Measurements from ENCODE around the gene SNX5.
A peak's percentile ranks its signal among the peaks of the same experiment; 100 is the strongest.

The SNX5 gene

GRCh38 chr20:17968366-17969277 is at the start of gene SNX5, which contains the start of gene MGME1:
SNX5 (minus strand) TSS chr20:17968794; CDS start chr20:17968425, 369 bp downstream.
MGME1 (plus strand) TSS chr20:17969018; CDS start chr20:17969860, 842 bp downstream.
- DNase-seq, result peak; percentile 98 to 100

GRCh38 chr20:18018100-18018499 is 49.5 kb upstream of the SNX5 start:
- no peak for DNase-seq

- no peak for DNase-seq
These were observed 48.2 kb upstream of the SNX5 start for GRCh38 chr20:18016772-18017171.

DNA sequence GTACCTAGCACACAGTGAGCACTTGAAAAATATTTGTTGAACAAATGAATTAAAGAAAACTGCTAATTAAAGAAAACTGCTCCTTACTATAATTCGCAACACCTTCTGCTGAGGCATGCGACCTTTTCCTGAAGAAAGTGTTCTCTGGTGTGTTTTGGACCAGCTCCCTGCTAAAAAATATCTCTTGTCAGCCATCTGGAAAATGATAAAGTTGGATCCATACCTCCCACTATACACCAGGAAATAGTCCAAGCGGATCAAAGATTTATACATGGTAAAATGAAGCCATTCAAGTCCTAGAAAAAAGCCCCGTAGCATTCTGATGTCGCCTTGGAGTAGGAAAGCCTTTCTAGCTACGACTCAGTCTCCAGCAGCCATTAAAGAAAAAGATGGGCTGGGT is 45.8 kb upstream of the SNX5 start:
- no peak for DNase-seq

- DNase-seq, result no peak
These were observed 44.3 kb upstream of the SNX5 start for GRCh38 chr20:18012901-18013300.

- DNase-seq, result no peak
These were observed 43.5 kb upstream of the SNX5 start for GRCh38 chr20:18011951-18012645.

GRCh38 chr20:18011482-18011881 is 42.9 kb upstream of the SNX5 start:
- DNase-seq, result no peak

- DNase-seq, result no peak
These were observed 40.5 kb upstream of the SNX5 start for GRCh38 chr20:18009116-18009515.

DNA sequence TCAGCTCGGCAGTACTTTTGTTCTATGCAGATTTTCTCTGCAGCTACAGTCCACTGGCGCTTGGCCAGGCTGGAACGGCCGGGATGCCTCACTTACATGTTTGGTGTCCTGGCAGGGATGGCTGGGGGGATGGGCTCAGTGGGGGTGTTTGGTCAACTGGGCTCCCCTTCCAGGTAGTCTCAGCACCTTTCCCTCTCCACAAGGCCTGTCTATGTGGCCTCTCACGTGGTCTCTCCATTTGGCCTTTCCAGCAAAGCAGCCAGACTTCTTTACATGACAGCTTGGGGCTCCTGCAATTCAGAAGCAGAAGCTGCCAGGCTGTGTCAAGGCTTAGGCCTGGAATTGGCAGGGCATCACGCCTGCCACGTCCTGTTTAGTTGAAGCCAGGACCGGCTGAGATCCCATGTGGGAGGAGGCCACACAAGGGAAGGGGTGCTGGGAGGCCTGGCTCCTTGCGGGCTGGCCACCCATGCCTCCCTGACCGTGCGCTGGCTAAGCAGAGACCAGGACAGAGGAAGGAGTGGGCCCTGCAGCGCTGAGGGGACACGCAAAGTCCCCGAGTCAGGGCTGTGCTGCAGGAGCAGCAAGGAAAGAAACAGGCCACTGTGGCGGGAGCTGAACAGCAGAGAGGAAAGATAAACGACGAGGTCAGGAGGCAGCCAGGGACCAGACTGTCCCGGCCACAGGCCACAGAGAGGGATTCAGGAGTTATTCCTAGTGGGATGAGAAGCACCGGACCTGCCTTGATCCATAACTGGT is 39.1 kb upstream of the SNX5 start:
- no peak for DNase-seq

DNA sequence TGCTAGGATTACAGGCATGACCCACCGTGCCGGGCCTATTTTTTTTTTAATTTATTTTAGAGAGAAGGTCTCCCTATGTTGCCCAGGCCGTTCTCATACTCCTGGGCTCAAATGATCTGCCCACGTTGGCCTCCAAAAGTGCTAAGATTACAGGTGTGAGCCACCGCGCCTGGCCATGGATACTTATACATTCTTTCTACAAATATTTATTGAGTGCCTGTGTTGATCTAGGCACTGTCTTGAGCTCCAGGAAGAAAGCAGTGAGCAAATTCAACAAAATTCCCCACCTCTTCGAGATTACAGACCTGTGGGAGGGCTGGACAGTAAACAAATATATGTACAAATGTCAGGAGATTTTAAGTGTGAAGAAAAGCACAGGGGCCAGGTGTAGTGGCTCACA is 38.1 kb upstream of the SNX5 start:
- no peak for DNase-seq

DNA sequence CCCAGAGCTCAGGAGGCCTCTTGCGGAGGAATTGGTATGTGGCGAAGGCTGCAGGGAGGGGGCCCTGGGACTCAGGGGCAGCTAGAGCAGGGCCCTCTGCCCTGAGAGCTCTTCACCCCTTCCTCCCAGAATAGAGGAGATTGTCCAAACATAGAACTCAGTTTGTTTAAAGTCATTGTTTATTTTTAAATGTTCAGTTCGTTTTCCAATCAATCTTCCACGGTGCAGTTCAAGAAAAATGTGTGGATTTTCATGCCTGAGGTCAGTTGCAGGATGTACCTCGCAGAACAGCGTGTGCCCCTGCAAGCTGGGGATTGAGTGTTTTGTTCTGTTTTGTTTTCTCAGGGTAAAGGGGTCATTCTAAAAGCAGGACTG is 37.4 kb upstream of the SNX5 start:
- no peak for DNase-seq

DNA sequence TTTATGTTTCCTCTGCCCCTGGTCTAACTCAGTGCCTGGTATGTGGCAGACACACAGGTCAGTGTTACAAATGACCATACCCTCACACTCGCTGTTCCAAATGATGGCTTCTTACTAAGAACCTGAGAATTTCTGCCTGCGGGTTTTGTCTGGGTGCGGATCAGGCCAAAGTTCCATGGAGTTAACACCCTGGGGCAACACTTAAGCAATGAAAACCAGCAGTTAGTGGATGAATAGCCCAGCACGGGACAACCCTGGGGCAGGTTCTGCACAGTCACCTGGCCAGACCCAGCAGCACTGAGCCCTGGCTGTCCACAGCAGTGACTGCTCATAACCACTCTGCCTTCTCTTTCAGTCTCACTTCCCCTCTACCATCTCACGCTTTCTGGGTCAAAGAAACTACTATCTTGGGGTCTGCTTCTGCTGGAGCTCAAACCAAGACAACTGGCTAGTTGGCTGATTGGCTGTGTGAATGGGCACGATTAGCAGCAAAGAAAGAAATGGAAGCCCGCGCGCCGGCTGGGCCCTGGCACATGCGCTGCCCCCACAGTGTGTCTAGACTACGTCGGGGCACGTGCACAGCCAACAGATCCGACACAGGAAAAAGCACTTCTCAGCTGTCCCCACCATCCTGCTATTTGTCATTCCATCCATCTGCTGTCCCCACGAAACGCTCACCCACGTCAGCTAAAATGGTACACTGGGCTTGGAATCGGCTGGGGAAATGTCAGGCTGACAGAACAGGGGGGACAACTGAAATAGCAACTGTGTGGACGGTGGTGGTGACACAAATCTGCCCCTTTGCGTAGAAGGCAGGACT is 36.8 kb upstream of the SNX5 start:
- DNase-seq, result no peak

- DNase-seq, result no peak
These were observed 35.9 kb upstream of the SNX5 start for GRCh38 chr20:18004384-18005031.

DNA sequence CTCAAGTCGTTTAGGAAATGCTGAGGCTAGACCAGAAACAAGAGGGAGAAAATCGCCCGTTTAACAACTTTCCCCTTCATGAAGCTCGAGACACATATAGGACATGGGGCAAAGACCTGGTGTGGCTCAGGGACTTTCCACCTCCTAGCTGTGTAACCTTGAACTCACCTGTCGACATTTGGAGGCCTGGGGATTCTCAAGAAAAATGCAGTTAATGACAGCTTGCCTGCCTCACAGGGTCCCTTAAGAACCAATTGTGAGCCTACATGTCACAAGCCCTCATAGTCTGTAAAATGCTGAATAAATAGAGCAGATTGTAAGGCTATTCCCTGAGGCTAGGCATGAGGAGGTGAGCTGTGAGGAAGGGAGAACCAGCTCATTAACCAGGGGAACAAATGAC is 35.3 kb upstream of the SNX5 start:
- no peak for DNase-seq

DNA sequence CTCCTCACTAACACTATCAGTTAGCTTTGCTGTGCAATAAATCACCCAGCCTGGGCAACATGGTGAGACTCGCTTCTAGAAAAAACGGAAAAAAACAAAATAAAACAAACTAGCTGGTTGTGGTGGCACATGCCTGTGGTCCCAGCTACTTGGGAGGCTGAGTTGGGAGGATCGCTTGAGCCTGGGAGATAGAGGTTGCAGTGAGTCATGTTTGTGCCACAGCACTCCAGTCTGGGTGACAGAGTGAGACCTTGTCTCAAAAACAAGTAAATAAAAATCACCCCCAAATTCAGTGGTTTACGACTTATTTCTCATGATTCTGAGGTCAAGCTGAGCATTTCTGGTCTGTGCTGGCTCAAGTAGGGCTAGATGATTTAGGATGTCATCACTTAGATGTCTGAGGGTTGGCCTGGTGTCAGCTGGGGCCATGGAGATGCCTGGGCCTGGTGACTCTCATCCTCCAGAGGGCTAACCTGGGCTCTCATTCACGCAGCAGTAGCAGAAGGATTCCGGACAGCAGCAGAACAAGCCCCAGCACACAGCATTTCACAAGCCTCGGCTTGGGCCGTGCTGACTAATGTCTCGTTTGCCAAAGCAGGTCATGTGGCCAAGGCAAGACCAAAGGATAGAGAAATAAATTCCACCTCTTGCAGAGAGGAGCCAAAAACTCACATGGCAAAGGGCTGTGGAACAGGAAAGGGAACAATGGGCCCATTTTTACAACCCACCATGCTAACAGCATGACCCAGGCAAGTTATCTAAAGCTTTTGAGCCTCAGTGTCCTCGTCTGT is 32.7 kb upstream of the SNX5 start:
- no peak for DNase-seq

DNA sequence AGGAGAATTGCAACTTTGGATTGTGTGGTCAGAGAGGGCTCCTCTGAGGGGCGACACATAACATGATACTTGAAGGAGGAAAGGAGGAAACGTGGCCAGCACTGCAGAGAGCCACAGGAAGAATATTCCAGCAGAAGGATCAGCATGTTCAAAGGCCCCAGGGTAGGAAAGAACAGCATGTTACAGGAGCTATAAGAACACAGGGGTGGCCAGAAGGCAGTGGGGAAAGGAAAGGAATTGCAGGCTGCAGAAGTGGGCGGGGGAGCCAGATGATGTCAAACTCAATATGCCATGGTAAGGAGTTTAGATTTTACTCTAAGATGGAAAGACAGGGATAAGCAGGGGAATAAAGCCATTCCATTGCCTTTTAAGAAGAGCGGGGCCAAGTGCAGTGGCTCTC is 31.0 kb upstream of the SNX5 start:
- DNase-seq, result no peak

GRCh38 chr20:17998446-17998845 is 29.9 kb upstream of the SNX5 start:
- no peak for DNase-seq

- DNase-seq, result peak in 1 of 2 experiments; percentile 73
These were observed 27.6 kb upstream of the SNX5 start for GRCh38 chr20:17995967-17996819.

- DNase-seq, result no peak
These were observed 25.0 kb upstream of the SNX5 start for GRCh38 chr20:17993546-17993945.

Measured in NCI-H526 (cell line).